ENCODE measurements around the gene PLGLB1.
"Not testable (repeated sequence)": the region's sequence is repeated elsewhere in the genome, so short reads cannot be mapped to it uniquely, and the experiment has no call there.

GRCh38 chr2:87054375-87054774 is 32.7 kb upstream of the PLGLB1 start:
- not testable (repeated sequence) for TF ChIP-seq SMC3 (IDR thresholded peaks at IDR 0.05; ENCODE audit: low read depth, low read length); CTCF (conservative IDR thresholded peaks at IDR 0.05; ENCODE audit: low read depth, low read length)

All from IMR-90 (cell line).